Subcutaneous abdominal adipose tissue (tissue), 5 donors: Measurements from ENCODE around the gene OPRL1.
"Not testable (repeated sequence)": the region's sequence is repeated elsewhere in the genome, so short reads cannot be mapped to it uniquely, and the experiment has no call there.

Source experiments
- H3K27ac ChIP-seq: one replicate; pipeline ENCODE4 v1.7.0; 2013; ENCODE audit warnings: low read depth, mild to moderate bottlenecking, inconsistent platforms, low read length, moderate library complexity
- H3K27me3 ChIP-seq, 5 donors: one replicate each; pipeline ENCODE4 v1.7.0; 2013; ENCODE audit warnings: low read length in 5 of 5, inconsistent platforms in 1 of 5; ENCODE audit not compliant: control insufficient read depth in 5 of 5, insufficient read depth in 4 of 5
- H3K36me3 ChIP-seq, 5 donors: one replicate each; pipeline ENCODE4 v1.7.0; 2013; ENCODE audit warnings: low read length in 5 of 5; ENCODE audit not compliant: control insufficient read depth in 5 of 5, insufficient read depth in 5 of 5
- H3K4me1 ChIP-seq, 5 donors: one replicate each; pipeline ENCODE4 v1.7.0; 2013; ENCODE audit warnings: low read length in 5 of 5, mild to moderate bottlenecking in 3 of 5, moderate library complexity in 1 of 5; ENCODE audit not compliant: control insufficient read depth in 5 of 5, insufficient read depth in 5 of 5
- H3K4me3 ChIP-seq, 5 donors: one replicate each; pipeline ENCODE4 v1.7.0; 2013; ENCODE audit warnings: low read length in 5 of 5, low read depth in 1 of 5
- H3K9ac ChIP-seq, 5 donors: one replicate each; pipeline ENCODE4 v1.7.0; 2013; ENCODE audit warnings: low read length in 5 of 5, mild to moderate bottlenecking in 4 of 5, moderate library complexity in 3 of 5
- H3K9me3 ChIP-seq, 5 donors: one replicate each; pipeline ENCODE4 v1.7.0; 2013; ENCODE audit warnings: low read length in 5 of 5; ENCODE audit not compliant: control insufficient read depth in 5 of 5
- donor health status: healthy.
- donor health status: healthy.
- donor health status: healthy.
- donor health status: healthy.
- donor health status: healthy.

The OPRL1 gene

GRCh38 chr20:64083378-64083803 is 3.5 kb downstream of the OPRL1 start:
- Histone ChIP-seq H3K27ac (no peak overlapping the region), H3K9me3 (no peaks in the 10 kb centered on the region), H3K36me3 (no peaks in the 10 kb centered on the region), H3K4me3 (peak overlapping the region in 4 of 5 donors; percentile 32 to 77 (median 67)), H3K9ac (peak overlapping the region in 1 of 5 donors; percentile 41), H3K27me3 (peaks cover 19 to 34% (median 28%) of the 10 kb centered on the region in 5 donors), H3K4me1 (peaks cover 0 to 57% (median 45%) of the 10 kb centered on the region in 5 donors)

DNA sequence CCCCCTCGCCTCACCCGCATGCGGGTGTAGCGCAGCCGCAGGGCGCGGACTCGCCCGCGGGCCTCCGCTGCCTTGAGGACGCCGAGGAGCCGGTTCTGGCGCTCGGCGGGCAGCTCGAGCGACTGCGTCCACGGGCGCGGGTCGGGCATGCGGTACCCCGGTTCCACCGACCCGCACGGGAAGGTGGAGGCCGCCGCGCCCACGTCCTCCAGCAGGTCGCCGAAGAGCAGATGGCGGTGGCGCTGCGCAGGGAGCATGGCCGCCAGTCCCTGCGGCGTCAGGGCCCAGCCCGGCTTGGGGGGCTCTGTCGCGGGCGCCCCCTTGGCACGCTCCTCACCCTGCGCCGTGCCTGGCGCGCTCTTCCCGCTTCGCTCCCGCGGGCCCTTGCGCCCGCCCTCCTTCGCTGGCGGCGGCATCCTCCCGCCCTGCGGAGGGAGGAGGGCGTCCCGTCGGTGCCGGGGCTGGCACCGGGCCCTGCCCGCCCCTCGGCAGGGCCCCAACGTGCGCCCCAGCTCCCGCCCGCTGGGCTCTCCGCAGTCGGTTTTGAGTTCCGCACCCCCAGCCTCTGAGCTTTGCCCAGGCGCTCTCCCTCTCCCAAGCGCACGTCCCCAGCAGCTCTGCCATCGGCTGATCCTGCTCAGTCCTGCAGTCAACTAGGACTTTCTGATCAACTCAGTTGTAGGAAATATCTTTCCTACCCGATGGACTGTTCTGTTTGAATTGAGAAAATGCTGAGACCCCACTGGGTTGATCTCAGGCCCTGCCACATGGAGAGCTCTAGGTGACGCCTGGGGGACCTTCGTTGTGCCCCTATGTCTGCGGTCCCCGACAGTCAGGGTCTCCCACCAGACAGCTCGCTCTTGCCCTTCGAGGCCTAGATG is 4.2 kb downstream of the OPRL1 start, which contains the start of gene LKAAEAR1:
LKAAEAR1 (minus strand) TSS at position 595 of the 881 bp plus-strand sequence; CDS start at position 416, 179 bp downstream.
- Histone ChIP-seq H3K9ac (peak within 1 kb of the TSS in 1 of 5 donors; percentile 41), H3K9me3 (no peaks in the 10 kb centered on the region), H3K4me3 (peak within 1 kb of the TSS in 4 of 5 donors; percentile 32 to 77 (median 67)), H3K4me1 (peaks cover 0 to 51% (median 39%) of the 10 kb centered on the region in 5 donors), H3K27ac (no peak within 1 kb of the TSS), H3K36me3 (no peaks in the 10 kb centered on the region), H3K27me3 (peaks cover 19 to 38% (median 31%) of the 10 kb centered on the region in 5 donors)

DNA sequence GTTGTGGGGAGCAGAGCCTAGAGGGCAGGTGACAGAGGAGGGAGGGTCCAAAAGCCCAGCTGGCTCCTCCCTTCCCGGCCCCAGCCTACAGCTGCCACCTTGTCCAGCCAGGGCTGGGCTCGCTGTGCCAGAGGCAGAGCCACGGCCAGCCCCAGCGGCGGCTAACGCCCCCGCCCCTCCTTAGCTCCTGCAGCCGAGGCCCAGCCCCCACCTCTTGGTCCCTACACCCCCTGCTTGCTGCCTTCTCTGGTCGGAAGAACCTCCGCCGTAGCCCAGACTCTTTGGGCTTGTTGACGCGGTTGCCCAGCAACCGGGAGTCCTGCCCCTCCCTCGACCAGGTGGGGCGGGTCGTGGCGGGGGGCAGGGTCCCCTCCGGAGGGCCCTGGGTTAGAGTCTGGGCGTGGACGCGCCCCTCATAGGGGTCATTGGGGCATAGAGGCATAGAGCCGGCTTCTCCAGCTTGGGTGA is 4.8 kb downstream of the OPRL1 start:
- Histone ChIP-seq H3K4me1 (peaks cover 0 to 45% (median 35%) of the 10 kb centered on the region in 5 donors), H3K9ac (no peak overlapping the region), H3K27ac (no peak overlapping the region), H3K27me3 (peaks cover 19 to 38% (median 33%) of the 10 kb centered on the region in 5 donors), H3K9me3 (no peaks in the 10 kb centered on the region), H3K36me3 (no peaks in the 10 kb centered on the region), H3K4me3 (no peak overlapping the region)

DNA sequence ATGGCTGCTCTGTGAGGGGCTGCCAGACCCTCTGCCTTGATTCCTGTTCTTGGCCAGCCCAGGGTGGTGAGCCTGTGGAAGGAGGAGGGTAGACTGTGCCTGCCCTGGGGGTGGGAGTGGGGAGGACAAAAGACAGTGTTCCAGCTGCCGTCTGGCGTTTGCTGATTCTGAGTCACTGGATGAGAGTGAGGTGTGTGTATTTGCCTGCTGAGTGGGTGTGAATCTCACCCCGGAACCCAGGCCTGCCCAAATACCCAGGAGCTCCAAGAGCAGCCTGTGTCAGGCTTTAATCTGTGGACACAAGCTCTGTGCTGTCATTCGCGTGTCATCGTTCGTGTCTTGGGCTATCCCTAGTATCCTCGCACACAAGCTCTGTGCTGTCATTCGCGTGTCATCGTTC is 6.9 kb downstream of the OPRL1 start:
- Histone ChIP-seq H3K27ac (no peak overlapping the region), H3K4me1 (peaks cover 0 to 27% (median 23%) of the 10 kb centered on the region in 5 donors), H3K4me3 (no peak overlapping the region), H3K36me3 (no peaks in the 10 kb centered on the region), H3K9me3 (no peaks in the 10 kb centered on the region), H3K27me3 (peaks cover 19 to 43% (median 33%) of the 10 kb centered on the region in 5 donors), H3K9ac (no peak overlapping the region)

DNA sequence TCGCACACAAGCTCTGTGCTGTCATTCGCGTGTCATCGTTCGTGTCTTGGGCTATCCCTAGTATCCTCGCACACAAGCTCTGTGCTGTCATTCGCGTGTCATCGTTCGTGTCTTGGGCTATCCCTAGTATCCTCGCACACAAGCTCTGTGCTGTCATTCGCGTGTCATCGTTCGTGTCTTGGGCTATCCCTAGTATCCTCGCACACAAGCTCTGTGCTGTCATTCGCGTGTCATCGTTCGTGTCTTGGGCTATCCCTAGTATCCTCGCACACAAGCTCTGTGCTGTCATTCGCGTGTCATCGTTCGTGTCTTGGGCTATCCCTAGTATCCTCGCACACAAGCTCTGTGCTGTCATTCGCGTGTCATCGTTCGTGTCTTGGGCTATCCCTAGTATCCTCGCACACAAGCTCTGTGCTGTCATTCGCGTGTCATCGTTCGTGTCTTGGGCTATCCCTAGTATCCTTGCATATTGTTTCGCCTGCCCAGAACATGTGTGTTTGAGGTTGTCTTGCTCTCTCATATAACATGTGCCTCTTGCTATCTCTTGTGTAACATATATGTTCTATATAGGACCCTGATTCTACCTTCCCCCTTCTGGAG is 7.4 kb downstream of the OPRL1 start:
- not testable (repeated sequence) for H3K36me3 ChIP-seq, H3K9ac ChIP-seq, H3K4me3 ChIP-seq, H3K27ac ChIP-seq, H3K9me3 ChIP-seq
- H3K4me1 ChIP-seq: peaks cover 0 to 22% (median 18%) of the 10 kb centered on the region in 5 donors
- peaks cover 19 to 43% (median 35%) of the 10 kb centered on the region in 5 donors for H3K27me3 ChIP-seq

DNA sequence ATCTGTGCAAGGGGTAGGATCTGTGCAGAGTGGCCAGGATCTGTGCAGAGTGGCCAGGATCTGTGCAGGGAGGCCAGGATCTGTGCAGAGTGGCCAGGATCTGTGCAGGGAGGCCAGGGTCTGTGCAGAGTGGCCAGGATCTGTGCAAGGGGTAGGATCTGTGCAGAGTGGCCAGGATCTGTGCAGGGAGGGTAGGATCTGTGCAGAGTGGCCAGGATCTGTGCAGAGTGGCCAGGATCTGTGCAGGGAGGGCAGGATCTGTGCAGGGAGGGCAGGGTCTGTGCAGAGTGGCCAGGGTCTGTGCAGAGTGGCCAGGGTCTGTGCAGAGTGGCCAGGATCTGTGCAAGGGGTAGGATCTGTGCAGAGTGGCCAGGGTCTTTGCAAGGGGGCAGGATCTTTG is 8.7 kb downstream of the OPRL1 start:
- H3K9me3 ChIP-seq, H3K36me3 ChIP-seq, H3K27ac ChIP-seq, H3K4me3 ChIP-seq, H3K9ac ChIP-seq: not testable (repeated sequence)
- Histone ChIP-seq H3K27me3 (peaks cover 19 to 46% (median 40%) of the 10 kb centered on the region in 5 donors), H3K4me1 (peaks cover 0 to 11% (median 9%) of the 10 kb centered on the region in 5 donors)

DNA sequence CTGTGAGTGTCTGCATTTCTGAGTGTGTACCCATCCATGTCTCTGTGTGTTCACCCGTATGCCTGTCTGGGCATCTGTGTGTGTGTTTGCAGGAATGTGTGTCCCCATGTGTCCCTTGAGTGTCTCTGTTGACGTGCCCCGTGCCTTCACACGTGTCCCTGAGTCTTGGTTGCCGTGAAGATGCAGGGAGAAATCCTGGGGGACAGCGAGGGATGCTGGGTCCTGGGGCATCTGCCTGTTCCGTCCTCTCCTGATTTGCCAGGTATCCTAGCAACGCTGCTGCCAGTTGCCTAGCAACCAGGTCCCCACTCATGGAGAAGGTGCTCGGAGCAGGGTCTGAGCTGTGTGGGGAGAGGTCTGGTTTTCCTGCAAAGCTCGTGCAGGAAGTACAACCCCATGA is 10.3 kb downstream of the OPRL1 start:
- H3K36me3 ChIP-seq: no peaks in the 10 kb centered on the region
- no peak overlapping the region for H3K9ac ChIP-seq
- H3K4me1 ChIP-seq: no peaks in the 10 kb centered on the region
- H3K27me3 ChIP-seq: peaks cover 12 to 31% (median 26%) of the 10 kb centered on the region in 5 donors
- H3K9me3 ChIP-seq: no peaks in the 10 kb centered on the region
- no peak overlapping the region for H3K4me3 ChIP-seq
- no peak overlapping the region for H3K27ac ChIP-seq

DNA sequence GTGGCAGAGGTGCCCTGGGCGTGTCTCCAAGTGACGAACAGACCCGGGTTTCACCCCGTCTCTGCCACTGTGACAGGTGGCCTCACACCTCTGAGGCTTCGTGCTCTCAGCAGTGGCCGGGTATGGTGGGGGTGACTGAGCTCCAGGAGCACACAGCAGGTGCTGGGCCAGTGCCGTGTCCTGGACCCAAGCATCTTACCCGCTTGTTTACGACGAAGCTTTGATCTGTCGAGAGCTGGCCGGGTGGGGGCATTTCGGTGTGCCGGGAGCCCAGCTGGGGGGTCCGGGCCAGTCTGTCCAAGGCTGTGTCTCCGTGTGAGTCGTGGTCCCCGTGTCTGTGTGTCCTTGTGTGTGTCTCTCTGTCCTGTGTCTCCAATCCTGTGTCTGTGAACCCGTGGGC is 11.5 kb downstream of the OPRL1 start:
- Histone ChIP-seq H3K4me1 (no peaks in the 10 kb centered on the region), H3K36me3 (no peaks in the 10 kb centered on the region), H3K9me3 (no peaks in the 10 kb centered on the region), H3K4me3 (no peak overlapping the region), H3K27ac (no peak overlapping the region), H3K27me3 (peaks cover 4 to 28% (median 23%) of the 10 kb centered on the region in 5 donors), H3K9ac (no peak overlapping the region)

GRCh38 chr20:64091770-64092169 is 11.9 kb downstream of the OPRL1 start:
- no peaks in the 10 kb centered on the region for H3K9me3 ChIP-seq
- no peak overlapping the region for H3K4me3 ChIP-seq
- no peaks in the 10 kb centered on the region for H3K4me1 ChIP-seq
- H3K27me3 ChIP-seq: peaks cover 4 to 28% (median 21%) of the 10 kb centered on the region in 5 donors
- H3K36me3 ChIP-seq: peaks cover 0 to 3% (median 0%) of the 10 kb centered on the region in 5 donors
- H3K9ac ChIP-seq: no peak overlapping the region
- no peak overlapping the region for H3K27ac ChIP-seq
